MM.1S (cell line): Measurements from ENCODE around the gene CDK6.

ENCODE experiments used
- DNase-seq: peaks from one replicate; pipeline ENCODE4 v3.0.0-alpha.2; 2015
- H2AFZ ChIP-seq: fragments of 300-600 bp; sonication (generic); 2 replicates; pipeline ENCODE4 v1.6.0; 2016; ENCODE audit warnings: antibody characterized with exemption, low read length
- H3F3A ChIP-seq: fragments of 300-600 bp; sonication (generic); 2 replicates; pipeline ENCODE4 v1.6.1; 2016; ENCODE audit warnings: mild to moderate bottlenecking, antibody characterized with exemption, low read length, moderate library complexity, mixed read lengths; ENCODE audit not compliant: insufficient read depth
- H3K27ac ChIP-seq: fragments of 300-600 bp; sonication (generic); 2 replicates; pipeline ENCODE4 v1.5.1; 2016; ENCODE audit warnings: mild to moderate bottlenecking, low read length
- H3K27me3 ChIP-seq: fragments of 300-600 bp; sonication (generic); replicated peaks from 2 replicates; pipeline ENCODE4 v1.6.0; 2016; ENCODE audit warnings: low read length; ENCODE audit not compliant: insufficient read depth
- H3K36me3 ChIP-seq: fragments of 300-600 bp; sonication (generic); replicated peaks from 2 replicates; pipeline ENCODE4 v1.6.1; 2016; ENCODE audit warnings: mild to moderate bottlenecking, low read length, mixed read lengths; ENCODE audit not compliant: insufficient read depth
- H3K4me1 ChIP-seq: fragments of 300-600 bp; sonication (generic); 2 replicates; pipeline ENCODE4 v1.6.1; 2016; ENCODE audit warnings: low read length, mixed read lengths
- H3K4me2 ChIP-seq: fragments of 300-600 bp; sonication (generic); 2 replicates; pipeline ENCODE4 v1.6.0; 2016; ENCODE audit warnings: low read depth, low read length
- H3K4me3 ChIP-seq: fragments of 300-600 bp; sonication (generic); 2 replicates; pipeline ENCODE4 v1.5.1; 2016; ENCODE audit warnings: low read length, mixed read lengths
- H3K79me2 ChIP-seq: fragments of 300-600 bp; sonication (generic); 2 replicates; pipeline ENCODE4 v1.6.1; 2016; ENCODE audit warnings: mixed run types, low read length, mixed read lengths
- H3K9ac ChIP-seq: fragments of 300-600 bp; sonication (generic); 2 replicates; pipeline ENCODE4 v1.6.1; 2016; ENCODE audit warnings: low read length, mixed read lengths
- H3K9me2 ChIP-seq: fragments of 300-600 bp; sonication (generic); replicated peaks from 2 replicates; pipeline ENCODE4 v1.6.1; 2016; ENCODE audit warnings: mild to moderate bottlenecking, low read length, mixed read lengths; ENCODE audit not compliant: insufficient read depth
- H3K9me3 ChIP-seq: fragments of 300-600 bp; sonication (generic); replicated peaks from 2 replicates; pipeline ENCODE4 v1.6.1; 2016; ENCODE audit warnings: mild to moderate bottlenecking, low read length, mixed read lengths; ENCODE audit not compliant: insufficient read depth
- H4K20me1 ChIP-seq: fragments of 300-600 bp; sonication (generic); 2 replicates; pipeline ENCODE4 v1.6.1; 2016; ENCODE audit warnings: mild to moderate bottlenecking, low read length, moderate library complexity, mixed read lengths; ENCODE audit not compliant: insufficient read depth
- CTCF ChIP-seq: fragments of 300-600 bp; sonication (generic); IDR thresholded peaks from 2 replicates; pipeline ENCODE4 v1.5.1; 2016; ENCODE audit warnings: antibody characterized with exemption, low read length, mixed read lengths
- EZH2 ChIP-seq: fragments of 300-600 bp; sonication (generic); optimal IDR thresholded peaks from 2 replicates; pipeline ENCODE3; 2017; ENCODE audit warnings: low read depth, mild to moderate bottlenecking, antibody characterized with exemption, low read length, mixed read lengths
- EZH2phosphoT487 ChIP-seq: fragments of 300-600 bp; sonication (generic); IDR thresholded peaks from 2 replicates; pipeline ENCODE4 v1.6.1; 2018; ENCODE audit warnings: antibody characterized with exemption, low read length

Gene CDK6

GRCh38 chr7:92815412-92815811, 21.0 kb downstream of the CDK6 start:
- Histone ChIP-seq H3K27me3 (no peaks in the 10 kb centered on the region), H3K4me3 (0 out of 2 replicates have a peak overlapping the region, but pooled peaks have one; percentile 6), H3K9me2 (no peaks in the 10 kb centered on the region), H4K20me1 (no peaks in the 10 kb centered on the region), H3K27ac (peak overlapping the region; percentile 97), H3K4me2 (peak overlapping the region; percentile 39), H3K36me3 (no peaks in the 10 kb centered on the region; the same call in none of the 2 replicates), H2AFZ (no peak overlapping the region), H3K9me3 (no peaks in the 10 kb centered on the region; the same call in 1 of the 2 replicates), H3K4me1 (peaks cover 64% of the 10 kb centered on the region), H3K79me2 (peaks cover 85% of the 10 kb centered on the region), H3F3A (peaks cover 59% of the 10 kb centered on the region), H3K9ac (peak overlapping the region; percentile 24; the same call in 1 of the 2 replicates)
- peak; percentile 77 for DNase-seq
- TF ChIP-seq EZH2 (no peak), CTCF (no peak), EZH2phosphoT487 (no peak)

- DNase-seq, result peak; percentile 89
- Histone ChIP-seq H3F3A (peaks cover 77% of the 10 kb centered on the region), H3K9ac (peak overlapping the region; percentile 89), H3K9me3 (no peaks in the 10 kb centered on the region; the same call in 1 of the 2 replicates), H3K27me3 (no peaks in the 10 kb centered on the region), H2AFZ (no peak overlapping the region), H3K4me3 (peak overlapping the region; percentile 41), H3K27ac (peak overlapping the region; percentile 97), H3K79me2 (peaks cover 73% of the 10 kb centered on the region), H3K36me3 (no peaks in the 10 kb centered on the region; the same call in none of the 2 replicates), H3K4me1 (peaks cover 75% of the 10 kb centered on the region), H3K9me2 (no peaks in the 10 kb centered on the region), H4K20me1 (no peaks in the 10 kb centered on the region), H3K4me2 (peak overlapping the region; percentile 89)
- no peak for TF ChIP-seq EZH2phosphoT487
- no peak for TF ChIP-seq EZH2
These were observed 22.9 kb downstream of the CDK6 start for GRCh38 chr7:92813390-92814024.

- 0 out of 2 replicates have a peak overlapping the region, but pooled peaks have one; percentile 97 for H3K4me2 ChIP-seq
- H3K9ac ChIP-seq, result no peak overlapping the region
- H3K9me2 ChIP-seq, result no peaks in the 10 kb centered on the region
- H3K79me2 ChIP-seq, result peaks cover 71% of the 10 kb centered on the region
- peaks cover 77% of the 10 kb centered on the region for H3F3A ChIP-seq
- no peaks in the 10 kb centered on the region for H3K9me3 ChIP-seq
- no peaks in the 10 kb centered on the region for H3K27me3 ChIP-seq
- TF ChIP-seq CTCF, result no peak
- no peak for TF ChIP-seq EZH2
- TF ChIP-seq EZH2phosphoT487, result no peak
- no peak for DNase-seq
- peaks cover 3% of the 10 kb centered on the region; the same call in 1 of the 2 replicates for H3K36me3 ChIP-seq
- peaks cover 78% of the 10 kb centered on the region for H3K4me1 ChIP-seq
- no peak overlapping the region for H2AFZ ChIP-seq
- H3K4me3 ChIP-seq, result no peak overlapping the region
- H3K27ac ChIP-seq, result peak overlapping the region; percentile 97
- no peaks in the 10 kb centered on the region for H4K20me1 ChIP-seq
These were observed 25.2 kb downstream of the CDK6 start for GRCh38 chr7:92811158-92811557.
